ENCODE measurements around the gene IRS2. TPM values are rescaled to one million over a fixed set of nuclear protein-coding genes. Genes with fewer than 3 reads are reported as not detected.

IRS2 gene
- total RNA-seq, 1 experiment from 2014 or later = 41.8 TPM

DNA sequence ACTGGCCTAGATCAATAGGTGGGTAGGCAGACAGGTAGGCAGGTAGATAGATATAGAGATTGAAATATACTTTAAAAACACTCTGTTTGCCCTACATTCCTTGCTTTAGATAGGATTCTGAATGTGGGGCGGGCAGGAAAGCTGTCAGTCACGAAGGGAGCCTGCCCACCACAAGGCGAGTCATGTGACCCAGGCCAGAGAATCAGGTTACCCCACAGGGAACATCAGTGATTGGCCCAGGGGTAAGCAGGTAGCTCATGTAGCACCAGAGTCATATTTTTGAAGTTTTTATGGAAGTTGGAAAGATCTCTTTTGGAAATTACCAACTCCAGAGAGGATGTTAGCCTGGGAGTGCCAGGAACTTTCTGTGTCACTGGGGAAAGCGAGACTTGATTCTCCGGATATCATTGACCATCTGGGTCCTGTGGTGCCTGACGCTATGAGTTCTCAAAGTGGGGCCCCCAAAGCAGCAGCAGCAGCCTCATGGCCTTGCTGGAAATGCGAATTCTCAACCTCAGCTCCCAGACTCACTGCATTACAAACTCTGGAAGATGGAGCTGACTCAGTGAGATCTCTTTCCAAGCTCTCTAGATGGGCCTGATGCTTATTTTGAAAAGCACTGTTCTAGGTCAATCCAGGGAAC, 60.3 kb downstream of the IRS2 start:
- ChIA-PET CTCF (no interaction called here), POLR2A (interaction anchor here (1.2 kb wide), 1 partner anchor 9 kb away, joined by 3 read pairs; no protein-coding TSS in a partner anchor)
- TF ChIP-seq CTCF (IDR thresholded peaks at IDR 0.05; ENCODE audit: unreplicated experiment) = no peak
- DNase-seq (ENCODE audit: unreplicated experiment) = no peak
- intact Hi-C loops (cut with micrococcal nuclease) = no loop called here
- H3K4me1 Mint-ChIP-seq (ENCODE audit: insufficient read depth, unreplicated experiment) = peaks cover 5% of the 10 kb centered on the region
- no TSS peak for BruUV-seq (replicated peaks)
- H3K9me3 Mint-ChIP-seq (ENCODE audit: unreplicated experiment) = no peaks in the 10 kb centered on the region
- no peak overlapping the region for H3K27ac Mint-ChIP-seq (ENCODE audit: low read depth, unreplicated experiment)
- H3K27me3 Mint-ChIP-seq (ENCODE audit: insufficient read depth, unreplicated experiment) = no peaks in the 10 kb centered on the region
- H3K36me3 Mint-ChIP-seq (ENCODE audit: insufficient read depth, unreplicated experiment) = no peaks in the 10 kb centered on the region
- no peak overlapping the region for H3K4me3 Mint-ChIP-seq (ENCODE audit: unreplicated experiment)

GRCh38 chr13:109725297-109725696, 61.1 kb downstream of the IRS2 start:
- Mint-ChIP-seq H3K27me3 (ENCODE audit: insufficient read depth, unreplicated experiment) (no peaks in the 10 kb centered on the region), H3K9me3 (ENCODE audit: unreplicated experiment) (no peaks in the 10 kb centered on the region), H3K4me3 (ENCODE audit: unreplicated experiment) (no peak overlapping the region), H3K4me1 (ENCODE audit: insufficient read depth, unreplicated experiment) (peaks cover 5% of the 10 kb centered on the region), H3K36me3 (ENCODE audit: insufficient read depth, unreplicated experiment) (no peaks in the 10 kb centered on the region), H3K27ac (ENCODE audit: low read depth, unreplicated experiment) (no peak overlapping the region)
- no TSS peak for BruUV-seq (replicated peaks)
- intact Hi-C loops (cut with micrococcal nuclease) = no loop called here
- ChIA-PET CTCF (no interaction called here), POLR2A (interaction anchor here (0.6 to 1.2 kb wide), 2 partner anchors 9 to 39 kb away, joined by 3 read pairs; no protein-coding TSS in a partner anchor)
- no peak for DNase-seq (ENCODE audit: unreplicated experiment)
- no peak for TF ChIP-seq CTCF (IDR thresholded peaks at IDR 0.05; ENCODE audit: unreplicated experiment)

GRCh38 chr13:109724603-109725002, 61.8 kb downstream of the IRS2 start:
- no peak for DNase-seq (ENCODE audit: unreplicated experiment)
- Mint-ChIP-seq H3K4me1 (ENCODE audit: insufficient read depth, unreplicated experiment) (peaks cover 4% of the 10 kb centered on the region), H3K27ac (ENCODE audit: low read depth, unreplicated experiment) (no peak overlapping the region), H3K27me3 (ENCODE audit: insufficient read depth, unreplicated experiment) (no peaks in the 10 kb centered on the region), H3K9me3 (ENCODE audit: unreplicated experiment) (no peaks in the 10 kb centered on the region), H3K36me3 (ENCODE audit: insufficient read depth, unreplicated experiment) (no peaks in the 10 kb centered on the region), H3K4me3 (ENCODE audit: unreplicated experiment) (no peak overlapping the region)
- TF ChIP-seq CTCF (IDR thresholded peaks at IDR 0.05; ENCODE audit: unreplicated experiment) = no peak
- ChIA-PET CTCF (interaction anchor here (1.6 kb wide), 1 partner anchor 20 kb away, joined by 3 read pairs; no protein-coding TSS in a partner anchor), POLR2A (no interaction called here)
- BruUV-seq (replicated peaks) = no TSS peak
- intact Hi-C loops (cut with micrococcal nuclease) = no loop called here

- H3K27ac Mint-ChIP-seq (ENCODE audit: low read depth, unreplicated experiment) = no peak overlapping the region
- no peaks in the 10 kb centered on the region for H3K4me1 Mint-ChIP-seq (ENCODE audit: insufficient read depth, unreplicated experiment)
- no peak for DNase-seq (ENCODE audit: unreplicated experiment)
- intact Hi-C loops (cut with micrococcal nuclease) = no loop called here
- no peaks in the 10 kb centered on the region for H3K36me3 Mint-ChIP-seq (ENCODE audit: insufficient read depth, unreplicated experiment)
- TF ChIP-seq CTCF (IDR thresholded peaks at IDR 0.05; ENCODE audit: unreplicated experiment) = no peak
- POLR2A ChIA-PET = no interaction called here
- CTCF ChIA-PET = interaction anchor here (1.6 kb wide), 1 partner anchor 22 kb away, joined by 3 read pairs; no protein-coding TSS in a partner anchor
- no peaks in the 10 kb centered on the region for H3K9me3 Mint-ChIP-seq (ENCODE audit: unreplicated experiment)
- no peak overlapping the region for H3K4me3 Mint-ChIP-seq (ENCODE audit: unreplicated experiment)
- no TSS peak for BruUV-seq (replicated peaks)
- H3K27me3 Mint-ChIP-seq (ENCODE audit: insufficient read depth, unreplicated experiment) = no peaks in the 10 kb centered on the region
Observed at GRCh38 chr13:109723046-109723445, 63.3 kb downstream of the IRS2 start.

All from MCF 10A (cell line).